CD4-positive, alpha-beta T cell treated with Interleukin-2 at 100 ng/mL for 4 hours (primary cell): ENCODE data around the gene EPSTI1.

Source experiments
- DNase-seq: peaks from one replicate; pipeline ENCODE4 v3.0.0-alpha.2; 2020; ENCODE audit warnings: low spot score

The EPSTI1 gene

DNA sequence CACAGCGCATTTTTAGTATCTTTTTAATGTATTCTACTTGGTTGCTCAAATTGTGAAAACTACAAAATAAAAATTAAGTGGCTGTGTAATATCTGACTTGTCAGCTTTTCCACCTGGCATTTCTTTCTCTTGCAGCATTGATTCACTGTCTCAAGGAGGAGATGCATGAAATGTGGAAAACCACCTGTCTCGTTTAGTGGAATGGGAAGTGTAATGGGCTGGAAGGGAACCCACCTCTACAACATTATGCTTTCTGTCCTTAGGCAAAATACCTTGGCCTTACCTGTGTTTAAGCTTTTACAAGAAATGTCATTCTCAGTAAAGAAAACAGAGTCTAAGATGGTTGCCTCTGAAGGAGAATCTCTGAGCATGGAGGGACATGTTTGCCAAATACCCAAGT lies 142.8 kb downstream of the EPSTI1 start:
- no peak for DNase-seq

GRCh38 chr13:42847891-42848663 lies 144.0 kb downstream of the EPSTI1 start:
- no peak for DNase-seq

DNA sequence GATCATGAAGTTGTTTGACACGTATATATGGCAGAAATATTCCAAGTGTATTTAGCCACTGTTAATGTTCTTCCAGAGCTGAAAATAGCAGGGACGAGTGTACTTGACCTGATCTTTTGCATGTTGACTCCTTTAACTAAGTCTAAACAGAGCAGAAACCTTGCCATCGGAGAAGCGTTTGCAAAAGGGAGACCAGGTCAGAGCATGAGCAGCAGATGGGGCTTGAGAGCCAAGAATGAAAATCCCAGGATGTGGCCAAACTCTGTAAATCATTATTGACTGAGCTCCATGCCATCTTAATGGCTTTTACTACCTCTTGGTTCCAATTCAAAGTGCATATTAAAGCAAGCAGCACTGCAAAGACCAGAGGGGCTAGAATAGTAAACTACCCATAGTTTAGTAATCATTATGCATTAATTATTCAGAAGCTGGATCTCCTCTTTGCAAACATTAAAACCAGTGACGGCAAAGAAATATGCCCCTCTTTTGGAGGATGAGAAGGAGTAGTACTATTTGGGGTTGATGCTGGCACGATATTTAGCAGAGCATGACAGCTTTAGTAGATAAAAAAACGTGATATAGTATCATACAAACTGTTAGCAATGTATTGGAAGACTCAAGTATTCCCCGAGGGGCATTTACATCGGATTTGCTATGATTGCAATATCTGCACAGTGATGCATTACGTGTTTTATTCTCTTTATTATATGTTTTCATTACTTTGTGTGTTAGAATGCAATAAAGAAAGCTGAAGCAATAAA lies 154.9 kb downstream of the EPSTI1 start:
- DNase-seq, result no peak
